HEK293 (cell line): Measurements from ENCODE around the gene PDE4B.

Experiments used
- HOXC10 ChIP-seq: sonication (generic); formaldehyde crosslinking; IDR thresholded peaks from 2 replicates; pipeline ENCODE4 v1.8.1; 2023; ENCODE audit warnings: mild to moderate bottlenecking, missing genetic modification reagents
- WT1 ChIP-seq: fragments of 450-650 bp; formaldehyde crosslinking; IDR thresholded peaks from 2 replicates; pipeline ENCODE4 v1.5.1; 2016; ENCODE audit warnings: missing biosample characterization, missing genetic modification characterization
- ZBTB1 ChIP-seq: fragments of 450-650 bp; formaldehyde crosslinking; IDR thresholded peaks from 2 replicates; pipeline ENCODE4 v1.5.1; 2016; ENCODE audit warnings: missing biosample characterization, missing genetic modification characterization
- ZNF10 ChIP-seq: fragments of 450-650 bp; formaldehyde crosslinking; IDR thresholded peaks from 2 replicates; pipeline ENCODE4 v1.5.1; 2017; ENCODE audit warnings: missing biosample characterization, missing genetic modification characterization
- ZNF146 ChIP-seq: fragments of 450-650 bp; formaldehyde crosslinking; IDR thresholded peaks from 2 replicates; pipeline ENCODE4 v1.5.1; 2016; ENCODE audit warnings: missing biosample characterization, missing genetic modification characterization
- TF ChIP-seq, protein P1 (sequence below): fragments of 450-650 bp; formaldehyde crosslinking; IDR thresholded peaks from 2 replicates; pipeline ENCODE4 v1.5.1; 2017; ENCODE audit warnings: missing biosample characterization, missing genetic modification characterization
- TF ChIP-seq, protein P2 (sequence below): IDR thresholded peaks from 2 replicates; pipeline ENCODE4 v1.6.1; 2011; ENCODE audit warnings: mild to moderate bottlenecking, low read depth, low read length, borderline replicate concordance

GRCh38 chr1:66273656-66274055, 481.0 kb downstream of the PDE4B start:
- TF ChIP-seq ZNF146 (tag by site-specific recombination): no peak
- TF ChIP-seq ZNF10 (tag by site-specific recombination): no peak
- TF ChIP-seq, protein P1, sequence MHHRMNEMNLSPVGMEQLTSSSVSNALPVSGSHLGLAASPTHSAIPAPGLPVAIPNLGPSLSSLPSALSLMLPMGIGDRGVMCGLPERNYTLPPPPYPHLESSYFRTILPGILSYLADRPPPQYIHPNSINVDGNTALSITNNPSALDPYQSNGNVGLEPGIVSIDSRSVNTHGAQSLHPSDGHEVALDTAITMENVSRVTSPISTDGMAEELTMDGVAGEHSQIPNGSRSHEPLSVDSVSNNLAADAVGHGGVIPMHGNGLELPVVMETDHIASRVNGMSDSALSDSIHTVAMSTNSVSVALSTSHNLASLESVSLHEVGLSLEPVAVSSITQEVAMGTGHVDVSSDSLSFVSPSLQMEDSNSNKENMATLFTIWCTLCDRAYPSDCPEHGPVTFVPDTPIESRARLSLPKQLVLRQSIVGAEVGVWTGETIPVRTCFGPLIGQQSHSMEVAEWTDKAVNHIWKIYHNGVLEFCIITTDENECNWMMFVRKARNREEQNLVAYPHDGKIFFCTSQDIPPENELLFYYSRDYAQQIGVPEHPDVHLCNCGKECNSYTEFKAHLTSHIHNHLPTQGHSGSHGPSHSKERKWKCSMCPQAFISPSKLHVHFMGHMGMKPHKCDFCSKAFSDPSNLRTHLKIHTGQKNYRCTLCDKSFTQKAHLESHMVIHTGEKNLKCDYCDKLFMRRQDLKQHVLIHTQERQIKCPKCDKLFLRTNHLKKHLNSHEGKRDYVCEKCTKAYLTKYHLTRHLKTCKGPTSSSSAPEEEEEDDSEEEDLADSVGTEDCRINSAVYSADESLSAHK (tag by site-specific recombination): no peak
- TF ChIP-seq ZBTB1: no peak
- TF ChIP-seq, protein P2, sequence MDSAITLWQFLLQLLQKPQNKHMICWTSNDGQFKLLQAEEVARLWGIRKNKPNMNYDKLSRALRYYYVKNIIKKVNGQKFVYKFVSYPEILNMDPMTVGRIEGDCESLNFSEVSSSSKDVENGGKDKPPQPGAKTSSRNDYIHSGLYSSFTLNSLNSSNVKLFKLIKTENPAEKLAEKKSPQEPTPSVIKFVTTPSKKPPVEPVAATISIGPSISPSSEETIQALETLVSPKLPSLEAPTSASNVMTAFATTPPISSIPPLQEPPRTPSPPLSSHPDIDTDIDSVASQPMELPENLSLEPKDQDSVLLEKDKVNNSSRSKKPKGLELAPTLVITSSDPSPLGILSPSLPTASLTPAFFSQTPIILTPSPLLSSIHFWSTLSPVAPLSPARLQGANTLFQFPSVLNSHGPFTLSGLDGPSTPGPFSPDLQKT: no peak
- no peak for TF ChIP-seq WT1 (tag by site-specific recombination)
- TF ChIP-seq HOXC10 (CRISPR knock-in tag): no peak
